Measurements from ENCODE around the gene OR7A5.

The OR7A5 gene

GRCh38 chr19:14835011-14835410, at the start of gene OR7A5, which contains the start of gene OR7C1:
OR7A5 (minus strand) TSS chr19:14835185; CDS start chr19:14828241, 6,944 bp downstream.
OR7C1 (minus strand) TSS chr19:14835185; CDS start chr19:14800136, 35,049 bp downstream.
- no peaks in the 10 kb centered on the region for H3F3A ChIP-seq (ENCODE audit: insufficient read depth, low read length)
- DNase-seq: no peak
- no peaks in the 10 kb centered on the region for H3K9me3 ChIP-seq (replicated peaks; ENCODE audit: insufficient read depth, low read length)
- H3K9me2 ChIP-seq (replicated peaks; ENCODE audit: insufficient read depth, low read length): no peaks in the 10 kb centered on the region
- no peak within 1 kb of the TSS for H3K4me2 ChIP-seq (ENCODE audit: low read depth, low read length)
- H4K20me1 ChIP-seq (ENCODE audit: insufficient read depth, low read length): no peaks in the 10 kb centered on the region
- peaks cover 83% of the 10 kb centered on the region for H3K27me3 ChIP-seq (replicated peaks; ENCODE audit: insufficient read depth, low read length)
- TF ChIP-seq EZH2 (optimal IDR thresholded peaks at IDR 0.05; ENCODE audit: low read depth, low read length) (no peak), CTCF (IDR thresholded peaks at IDR 0.05; ENCODE audit: low read length) (no peak), EZH2phosphoT487 (IDR thresholded peaks at IDR 0.05; ENCODE audit: low read length) (no peak)
- no peak within 1 kb of the TSS for H3K4me3 ChIP-seq (ENCODE audit: low read length)
- H3K9ac ChIP-seq (ENCODE audit: low read length): no peak within 1 kb of the TSS
- no peak within 1 kb of the TSS for H2AFZ ChIP-seq (ENCODE audit: low read length)
- H3K36me3 ChIP-seq (replicated peaks; ENCODE audit: insufficient read depth, low read length): no peaks in the 10 kb centered on the region
- H3K4me1 ChIP-seq (ENCODE audit: low read length): no peaks in the 10 kb centered on the region
- no peaks in the 10 kb centered on the region for H3K79me2 ChIP-seq (ENCODE audit: low read length)
- no peak within 1 kb of the TSS for H3K27ac ChIP-seq (ENCODE audit: low read length)

GRCh38 chr19:14871619-14872230, 36.7 kb upstream of the OR7A5 start:
- no peaks in the 10 kb centered on the region for H4K20me1 ChIP-seq (ENCODE audit: insufficient read depth, low read length)
- no peak overlapping the region for H2AFZ ChIP-seq (ENCODE audit: low read length)
- no peaks in the 10 kb centered on the region for H3K79me2 ChIP-seq (ENCODE audit: low read length)
- H3K9me2 ChIP-seq (replicated peaks; ENCODE audit: insufficient read depth, low read length): no peaks in the 10 kb centered on the region
- H3F3A ChIP-seq (ENCODE audit: insufficient read depth, low read length): no peaks in the 10 kb centered on the region
- no peaks in the 10 kb centered on the region for H3K4me1 ChIP-seq (ENCODE audit: low read length)
- no peaks in the 10 kb centered on the region for H3K36me3 ChIP-seq (replicated peaks; ENCODE audit: insufficient read depth, low read length)
- no peaks in the 10 kb centered on the region for H3K9me3 ChIP-seq (replicated peaks; ENCODE audit: insufficient read depth, low read length)
- no peak overlapping the region for H3K27ac ChIP-seq (ENCODE audit: low read length)
- DNase-seq: peak; percentile 16
- H3K4me2 ChIP-seq (ENCODE audit: low read depth, low read length): no peak overlapping the region
- H3K27me3 ChIP-seq (replicated peaks; ENCODE audit: insufficient read depth, low read length): peaks cover 87% of the 10 kb centered on the region
- TF ChIP-seq CTCF (IDR thresholded peaks at IDR 0.05; ENCODE audit: low read length) (peak; percentile 55), EZH2phosphoT487 (IDR thresholded peaks at IDR 0.05; ENCODE audit: low read length) (no peak), EZH2 (optimal IDR thresholded peaks at IDR 0.05; ENCODE audit: low read depth, low read length) (no peak)
- no peak overlapping the region for H3K9ac ChIP-seq (ENCODE audit: low read length)
- no peak overlapping the region for H3K4me3 ChIP-seq (ENCODE audit: low read length)

- no peaks in the 10 kb centered on the region for H3F3A ChIP-seq (ENCODE audit: insufficient read depth, low read length)
- no peak overlapping the region for H3K9ac ChIP-seq (ENCODE audit: low read length)
- H3K27ac ChIP-seq (ENCODE audit: low read length): no peak overlapping the region
- H3K27me3 ChIP-seq (replicated peaks; ENCODE audit: insufficient read depth, low read length): peaks cover 90% of the 10 kb centered on the region
- TF ChIP-seq EZH2phosphoT487 (IDR thresholded peaks at IDR 0.05; ENCODE audit: low read length) (no peak), EZH2 (optimal IDR thresholded peaks at IDR 0.05; ENCODE audit: low read depth, low read length) (no peak), CTCF (IDR thresholded peaks at IDR 0.05; ENCODE audit: low read length) (no peak)
- no peaks in the 10 kb centered on the region for H3K4me1 ChIP-seq (ENCODE audit: low read length)
- no peaks in the 10 kb centered on the region for H3K36me3 ChIP-seq (replicated peaks; ENCODE audit: insufficient read depth, low read length)
- H3K79me2 ChIP-seq (ENCODE audit: low read length): no peaks in the 10 kb centered on the region
- no peak overlapping the region for H3K4me3 ChIP-seq (ENCODE audit: low read length)
- no peaks in the 10 kb centered on the region for H3K9me3 ChIP-seq (replicated peaks; ENCODE audit: insufficient read depth, low read length)
- no peak for DNase-seq
- no peak overlapping the region for H2AFZ ChIP-seq (ENCODE audit: low read length)
- H4K20me1 ChIP-seq (ENCODE audit: insufficient read depth, low read length): no peaks in the 10 kb centered on the region
- no peak overlapping the region for H3K4me2 ChIP-seq (ENCODE audit: low read depth, low read length)
- H3K9me2 ChIP-seq (replicated peaks; ENCODE audit: insufficient read depth, low read length): no peaks in the 10 kb centered on the region
Measured at GRCh38 chr19:14868497-14868896, 33.5 kb upstream of the OR7A5 start.

Data from MM.1S (cell line).